GM12892 (cell line): ENCODE data around the gene SLC2A4.
A peak's percentile ranks its signal among the peaks of the same experiment; 100 is the strongest.

Experiments used
- POLR2A ChIP-seq: IDR thresholded peaks from 2 replicates; pipeline ENCODE4 v1.6.1; 2011; ENCODE audit warnings: low read depth, low read length, control low read depth
- TAF1 ChIP-seq: IDR thresholded peaks from 2 replicates; pipeline ENCODE4 v1.6.1; 2011; ENCODE audit warnings: low read depth, mild to moderate bottlenecking, control low read depth, low read length, borderline replicate concordance

DNA sequence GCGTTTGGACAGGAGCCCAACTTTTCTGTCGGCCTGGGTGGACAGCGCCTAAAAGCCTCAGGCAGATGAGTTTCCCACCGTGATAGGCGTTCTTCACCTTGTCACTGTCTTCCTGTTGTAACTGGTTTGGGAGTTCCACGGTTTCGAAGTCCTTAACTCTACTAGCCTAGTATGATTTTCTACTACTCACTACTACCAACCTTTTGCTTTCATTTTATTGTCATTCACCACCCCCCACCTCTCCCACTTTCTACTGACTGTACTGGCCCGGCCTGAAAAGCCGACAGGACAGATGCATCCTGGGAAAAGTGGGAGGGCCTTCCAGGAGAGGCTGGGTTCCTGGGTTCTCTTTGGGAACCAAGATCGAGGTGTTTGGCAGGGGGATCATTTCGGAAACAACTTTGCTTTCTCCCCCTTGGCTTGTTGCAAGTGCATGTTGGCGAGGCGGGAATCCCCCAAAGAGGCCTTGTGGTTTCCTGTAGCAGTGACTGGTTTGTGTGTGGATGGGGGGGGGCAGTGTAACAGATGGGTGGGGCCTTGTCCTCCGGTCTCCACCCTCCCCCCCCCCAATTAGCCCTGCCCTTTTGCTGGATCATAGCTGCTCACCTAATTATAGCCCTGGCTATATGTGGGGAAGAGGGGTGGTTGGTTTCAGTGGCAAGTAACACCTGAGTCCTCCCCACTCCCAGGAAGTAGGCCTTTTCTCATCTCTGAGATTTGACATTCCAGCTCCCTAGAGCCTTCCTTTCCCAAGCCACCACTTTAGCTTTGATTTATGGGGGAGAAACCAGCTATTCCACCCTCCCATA, 27.3 kb downstream of the SLC2A4 start:
- TF ChIP-seq POLR2A, result peak; percentile 72
- TF ChIP-seq TAF1, result no peak
